GM23248 (cell line): ENCODE results near the gene PADI3. TPM values are rescaled to one million over a fixed set of nuclear protein-coding genes. Genes with fewer than 3 reads are reported as not detected.

Source experiments
- DNase-seq: peaks from one replicate; pipeline ENCODE4 v3.0.0-alpha.2; 2015
- H2AFZ ChIP-seq: fragments of 200-600 bp; sonication (generic); 2 replicates; pipeline ENCODE4 v1.6.1; 2016; ENCODE audit warnings: antibody characterized with exemption
- H3F3A ChIP-seq: fragments of 200-600 bp; sonication (generic); 2 replicates; pipeline ENCODE4 v1.6.1; 2016; ENCODE audit warnings: mild to moderate bottlenecking, antibody characterized with exemption, mixed run types; ENCODE audit not compliant: insufficient read depth
- H3K27ac ChIP-seq: fragments of 200-600 bp; sonication (generic); 2 replicates; pipeline ENCODE4 v1.5.1; 2016; ENCODE audit warnings: mild to moderate bottlenecking
- H3K27me3 ChIP-seq: fragments of 200-600 bp; sonication (generic); replicated peaks from 2 replicates; pipeline ENCODE4 v1.6.1; 2016; ENCODE audit warnings: mild to moderate bottlenecking; ENCODE audit not compliant: insufficient read depth
- H3K36me3 ChIP-seq: fragments of 200-600 bp; sonication (generic); 2 replicates; pipeline ENCODE4 v1.6.1; 2016; ENCODE audit warnings: low read depth, mild to moderate bottlenecking
- H3K4me1 ChIP-seq: fragments of 200-600 bp; sonication (generic); 2 replicates; pipeline ENCODE4 v1.6.1; 2016; ENCODE audit warnings: mild to moderate bottlenecking; ENCODE audit not compliant: insufficient read depth
- H3K4me2 ChIP-seq: fragments of 200-600 bp; sonication (generic); one replicate; pipeline ENCODE4 v1.6.1; 2016; ENCODE audit warnings: mild to moderate bottlenecking; ENCODE audit not compliant: unreplicated experiment
- H3K4me3 ChIP-seq: fragments of 200-600 bp; sonication (generic); 2 replicates; pipeline ENCODE4 v1.5.1; 2016; ENCODE audit warnings: mild to moderate bottlenecking
- H3K79me2 ChIP-seq: fragments of 200-600 bp; sonication (generic); 2 replicates; pipeline ENCODE4 v1.6.1; 2016; ENCODE audit warnings: mild to moderate bottlenecking; ENCODE audit not compliant: insufficient read depth
- H3K9ac ChIP-seq: fragments of 200-600 bp; sonication (generic); 2 replicates; pipeline ENCODE4 v1.6.1; 2016; ENCODE audit warnings: mild to moderate bottlenecking
- H3K9me2 ChIP-seq: fragments of 200-600 bp; sonication (generic); 2 replicates; pipeline ENCODE4 v1.6.1; 2016; ENCODE audit warnings: mixed run types, mild to moderate bottlenecking, moderate library complexity; ENCODE audit not compliant: insufficient read depth
- H3K9me3 ChIP-seq: fragments of 200-600 bp; sonication (generic); one replicate; pipeline ENCODE4 v1.6.1; 2017; ENCODE audit warnings: low read depth
- H4K20me1 ChIP-seq: fragments of 200-600 bp; sonication (generic); 2 replicates; pipeline ENCODE4 v1.6.0; 2016; ENCODE audit not compliant: insufficient read depth
- EZH2 ChIP-seq: fragments of 200-600 bp; sonication (generic); IDR thresholded peaks from 2 replicates; pipeline ENCODE4 v1.6.1; 2018; ENCODE audit warnings: antibody characterized with exemption, mild to moderate bottlenecking; ENCODE audit not compliant: insufficient read depth, poor library complexity, severe bottlenecking
- EZH2phosphoT487 ChIP-seq: fragments of 200-600 bp; sonication (generic); IDR thresholded peaks from 2 replicates; pipeline ENCODE4 v1.6.1; 2018; ENCODE audit warnings: antibody characterized with exemption, moderate library complexity, mild to moderate bottlenecking, low read depth; ENCODE audit not compliant: insufficient read depth
- WGBS, 2 experiments: methylation state at CpG; one replicate each; pipeline ENCODE4 v1.1.6; 2015 to 2017; ENCODE audit warnings: low lambda C conversion rate in 2 of 2, low coverage in 1 of 2; ENCODE audit errors: missing lambda C conversion rate in 2 of 2; 5-methylcytosine and 5-hydroxymethylcytosine counted together
- in situ Hi-C: fragments of 300-500 bp; cut with MboI; formaldehyde crosslinking; loops from 2 replicates; pipeline ENCODE4 v1.15.0; 2020
- polyA plus RNA-seq: library from polyadenylated mRNA; unstranded; fragments of >200 nt; fragmentation: Nextera tagmentation; extraction: Ambion mirVana; gene quantifications from 2 replicates; pipeline ENCODE4 v1.2.1, GENCODE V29; 2016
- total RNA-seq: library from RNA; depleted of rRNA; stranded (reverse); fragments of >200 nt; shearing (Covaris generic); gene quantifications from 2 replicates; pipeline ENCODE4 v1.2.3, GENCODE V29; 2014

The PADI3 gene
- total and polyA plus RNA-seq, 2 experiments from 2014 or later, result not detected

DNA sequence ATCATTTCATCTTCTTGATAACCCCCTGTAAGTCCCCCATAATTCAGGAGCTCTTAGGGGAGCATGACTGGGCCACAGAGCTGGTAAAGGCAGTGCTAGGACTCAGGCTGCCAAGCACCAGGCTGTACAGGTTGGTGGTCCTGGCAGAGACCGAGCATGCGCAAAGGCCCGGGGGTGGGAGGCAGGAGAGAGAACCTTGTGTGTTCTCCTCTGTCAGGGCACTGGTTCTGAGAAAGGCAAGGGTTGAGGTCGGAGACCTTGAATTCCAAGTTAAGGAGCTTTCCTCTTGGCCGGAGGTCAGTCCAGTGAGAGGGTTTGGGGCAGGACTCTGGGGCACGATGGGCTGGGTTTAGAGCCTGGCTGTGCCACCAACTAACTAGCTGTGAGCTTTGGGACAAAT is 23.2 kb downstream of the PADI3 start:
- Histone ChIP-seq H3K27ac (no peak overlapping the region), H2AFZ (no peak overlapping the region), H4K20me1 (no peaks in the 10 kb centered on the region), H3K9me3 (no peaks in the 10 kb centered on the region), H3K36me3 (no peaks in the 10 kb centered on the region), H3K4me2 (no peak overlapping the region), H3K79me2 (no peaks in the 10 kb centered on the region), H3K9ac (no peak overlapping the region), H3K4me3 (no peak overlapping the region), H3K4me1 (no peaks in the 10 kb centered on the region), H3F3A (no peaks in the 10 kb centered on the region), H3K27me3 (no peaks in the 10 kb centered on the region), H3K9me2 (no peaks in the 10 kb centered on the region)
- WGBS, 2 experiments, result 83 to 84% methylated on average over 6 of the region's 6 CpGs
- no peak for TF ChIP-seq EZH2
- no peak for TF ChIP-seq EZH2phosphoT487
- DNase-seq, result no peak
- in situ Hi-C loops, result no loop called here

- Histone ChIP-seq H3K79me2 (no peaks in the 10 kb centered on the region), H3K9me2 (no peaks in the 10 kb centered on the region), H4K20me1 (no peaks in the 10 kb centered on the region), H3F3A (no peaks in the 10 kb centered on the region), H3K4me1 (no peaks in the 10 kb centered on the region), H3K4me3 (no peak overlapping the region), H3K27me3 (no peaks in the 10 kb centered on the region), H3K9me3 (no peaks in the 10 kb centered on the region), H3K27ac (no peak overlapping the region), H3K9ac (no peak overlapping the region), H2AFZ (no peak overlapping the region), H3K4me2 (no peak overlapping the region), H3K36me3 (no peaks in the 10 kb centered on the region)
- DNase-seq, result no peak
- TF ChIP-seq EZH2phosphoT487, result no peak
- TF ChIP-seq EZH2, result no peak
- WGBS, 2 experiments, result 65 to 69% methylated on average over 4 of the region's 4 CpGs
- in situ Hi-C loops, result no loop called here
Measured at GRCh38 chr1:17272646-17273045, 23.7 kb downstream of the PADI3 start.

- no peak for DNase-seq
- Histone ChIP-seq H3K4me1 (no peaks in the 10 kb centered on the region), H4K20me1 (no peaks in the 10 kb centered on the region), H2AFZ (no peak overlapping the region), H3K9ac (no peak overlapping the region), H3K9me3 (no peaks in the 10 kb centered on the region), H3K79me2 (no peaks in the 10 kb centered on the region), H3K27me3 (no peaks in the 10 kb centered on the region), H3F3A (no peaks in the 10 kb centered on the region), H3K36me3 (no peaks in the 10 kb centered on the region), H3K4me3 (no peak overlapping the region), H3K4me2 (no peak overlapping the region), H3K27ac (no peak overlapping the region), H3K9me2 (no peaks in the 10 kb centered on the region)
- in situ Hi-C loops, result no loop called here
- TF ChIP-seq EZH2phosphoT487 (no peak), EZH2 (no peak)
- 62 to 63% methylated on average over 12 to 13 of the region's 13 CpGs for WGBS, 2 experiments
Measured at GRCh38 chr1:17273096-17273495, 24.2 kb downstream of the PADI3 start.

- Histone ChIP-seq H3K27ac (no peak overlapping the region), H3K4me2 (no peak overlapping the region), H3K9me2 (no peaks in the 10 kb centered on the region), H2AFZ (no peak overlapping the region), H3K79me2 (no peaks in the 10 kb centered on the region), H3K9me3 (no peaks in the 10 kb centered on the region), H3F3A (no peaks in the 10 kb centered on the region), H3K27me3 (peaks cover 7% of the 10 kb centered on the region; the same call in 1 of the 2 replicates), H3K4me3 (no peak overlapping the region), H4K20me1 (no peaks in the 10 kb centered on the region), H3K36me3 (no peaks in the 10 kb centered on the region), H3K4me1 (no peaks in the 10 kb centered on the region), H3K9ac (no peak overlapping the region)
- in situ Hi-C loops, result no loop called here
- TF ChIP-seq EZH2phosphoT487 (no peak), EZH2 (no peak)
- WGBS, 2 experiments, result 47 to 56% methylated on average over 15 of the region's 15 CpGs
- DNase-seq, result peak; percentile 58
Measured at GRCh38 chr1:17274186-17275170, 25.6 kb downstream of the PADI3 start.

DNA sequence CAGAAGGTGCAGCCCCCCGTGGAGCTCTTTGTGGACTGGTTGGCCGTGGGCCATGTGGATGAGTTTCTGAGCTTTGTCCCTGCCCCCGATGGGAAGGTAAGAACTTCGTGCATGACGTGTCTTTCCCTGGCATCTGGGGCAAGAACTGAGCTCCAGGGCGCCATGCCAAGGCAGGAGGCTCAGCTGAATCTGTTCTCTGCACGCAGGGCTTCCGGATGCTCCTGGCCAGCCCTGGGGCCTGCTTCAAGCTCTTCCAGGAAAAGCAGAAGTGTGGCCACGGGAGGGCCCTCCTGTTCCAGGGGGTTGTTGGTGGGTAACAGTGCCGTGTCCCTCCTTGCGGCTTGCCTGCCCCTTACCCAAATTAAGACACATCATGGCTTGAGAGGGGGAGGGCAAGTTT is 27.7 kb downstream of the PADI3 start:
- Histone ChIP-seq H3F3A (no peaks in the 10 kb centered on the region), H3K9me2 (no peaks in the 10 kb centered on the region), H3K36me3 (no peaks in the 10 kb centered on the region), H2AFZ (no peak overlapping the region), H3K4me1 (no peaks in the 10 kb centered on the region), H3K4me3 (no peak overlapping the region), H3K4me2 (no peak overlapping the region), H3K79me2 (no peaks in the 10 kb centered on the region), H3K9ac (no peak overlapping the region), H3K27me3 (peaks cover 11% of the 10 kb centered on the region; the same call in 1 of the 2 replicates), H3K27ac (no peak overlapping the region), H3K9me3 (no peaks in the 10 kb centered on the region), H4K20me1 (no peaks in the 10 kb centered on the region)
- WGBS, 2 experiments, result 51 to 55% methylated on average over 11 of the region's 11 CpGs
- in situ Hi-C loops, result no loop called here
- TF ChIP-seq EZH2phosphoT487 (no peak), EZH2 (no peak)
- peak; percentile 72 for DNase-seq
